Prostate gland (tissue), 2 donors: ENCODE data around the gene CEP63.

ENCODE experiments used
- CTCF ChIP-seq, 4 experiments: fragments of 200-600 bp in 2 of 4; fragments of 450-650 bp in 2 of 4; sonication (generic) in 2 of 4; IDR thresholded peaks; 1 replicate in 3 of 4; 2 replicates in 1 of 4; pipeline ENCODE4 v1.5.1; 2016 to 2019; ENCODE audit warnings: antibody characterized with exemption in 4 of 4, mild to moderate bottlenecking in 2 of 4, moderate library complexity in 2 of 4
- POLR2AphosphoS5 ChIP-seq: sonication (generic); formaldehyde crosslinking; IDR thresholded peaks from one replicate; pipeline ENCODE4 v1.6.1; 2017; ENCODE audit warnings: antibody characterized with exemption

DNA sequence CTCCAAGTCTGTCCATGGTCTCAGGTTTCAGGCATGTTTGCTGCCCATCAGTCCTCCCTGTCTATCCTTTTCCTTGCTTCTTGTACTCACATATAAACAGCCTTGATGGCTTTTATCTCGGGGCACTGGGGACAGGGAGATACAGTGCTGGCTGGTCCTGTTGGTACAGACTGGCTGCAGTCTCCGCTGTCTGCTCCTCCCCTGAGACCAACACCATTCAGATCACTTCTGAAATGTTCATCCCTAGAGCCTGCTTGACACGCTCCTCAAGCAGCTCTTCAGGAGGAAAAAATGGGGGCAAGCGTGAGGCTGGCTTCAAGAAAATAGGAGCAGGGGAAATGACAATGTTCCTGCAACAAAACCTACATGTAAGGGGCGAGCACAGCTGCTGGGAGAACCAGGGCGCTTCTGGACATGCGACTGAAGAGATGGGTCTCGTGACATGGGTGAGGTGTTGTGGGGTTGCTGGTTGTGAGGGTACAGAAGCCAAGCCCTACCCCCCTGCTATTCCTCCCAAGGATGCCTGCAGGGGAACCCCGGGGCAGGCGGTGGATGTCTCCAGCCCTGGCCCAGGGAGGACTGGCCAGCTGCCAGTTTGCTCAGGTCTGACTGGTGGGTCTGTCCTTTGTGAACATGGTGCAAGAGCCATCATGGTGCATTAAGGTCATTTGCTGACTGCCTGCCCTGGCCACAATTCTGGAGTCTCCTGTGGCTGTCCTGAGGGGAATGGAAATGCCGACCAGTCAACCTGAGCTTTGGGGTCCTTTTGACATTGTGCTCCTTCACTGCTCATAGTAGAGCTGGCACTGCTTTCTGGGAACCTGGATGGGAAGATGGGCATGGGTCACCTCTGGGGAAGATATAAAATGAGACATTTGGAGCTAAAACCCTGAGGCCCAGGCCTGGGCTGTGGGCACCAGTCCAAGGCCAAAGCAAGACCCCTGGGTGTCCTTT, 124.9 kb downstream of the CEP63 start:
- TF ChIP-seq CTCF (IDR thresholded peaks at IDR 0.05) = no peak
- no peak for TF ChIP-seq POLR2AphosphoS5
